ENCODE measurements around the gene SLC44A1.
"Not testable (repeated sequence)": the region's sequence is repeated elsewhere in the genome, so short reads cannot be mapped to it uniquely, and the experiment has no call there.

The SLC44A1 gene

GRCh38 chr9:105243015-105243686 lies 1.3 kb upstream of the SLC44A1 start:
- DNase-seq: no peak

- no peak for DNase-seq
Observed at GRCh38 chr9:105244734-105245028, 230 bp downstream of the SLC44A1 start.

DNA sequence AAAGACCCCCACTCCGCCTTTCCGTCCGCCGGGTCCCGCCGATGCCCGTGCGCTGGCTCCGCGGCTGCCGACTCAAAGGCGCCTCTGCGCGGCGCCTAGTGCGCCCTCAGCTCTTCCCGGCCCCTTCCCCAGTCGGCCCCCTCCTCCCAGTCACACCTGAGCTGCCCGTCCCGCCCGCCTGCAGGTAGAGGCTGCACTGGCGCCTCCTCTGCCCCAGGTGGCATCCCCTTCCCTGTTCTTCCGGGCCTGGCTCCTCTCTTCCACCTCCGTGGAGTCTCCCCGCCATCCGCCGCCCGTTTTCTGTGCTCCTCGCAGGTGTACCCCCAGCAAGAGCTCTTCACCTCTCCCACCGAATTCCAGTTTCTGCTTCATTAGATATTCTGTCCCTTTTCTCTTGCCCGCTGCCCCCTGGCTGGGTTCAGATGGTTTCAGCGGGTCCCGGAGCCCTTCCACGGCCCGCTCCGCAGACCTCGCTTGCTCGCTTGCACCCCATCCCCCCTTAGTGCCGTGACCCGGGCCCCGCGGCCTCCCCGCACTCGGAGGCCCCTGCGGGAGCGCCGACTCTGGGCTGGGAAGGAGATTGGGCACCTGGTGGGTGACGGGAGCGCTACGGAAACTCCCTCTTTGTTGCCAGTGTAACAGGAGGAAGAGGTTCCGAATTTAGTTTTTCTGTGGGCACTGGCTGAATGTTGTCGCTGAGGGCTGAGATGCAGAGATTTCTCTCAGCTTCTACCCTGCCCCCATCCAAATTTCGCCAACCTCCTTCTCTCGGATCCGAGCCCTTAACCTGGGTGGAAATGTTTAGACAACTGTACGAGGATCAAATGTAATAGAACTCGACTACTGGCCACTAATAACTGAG lies 809 bp downstream of the SLC44A1 start:
- DNase-seq: peak; percentile 63 to 71 (median 65)

DNA sequence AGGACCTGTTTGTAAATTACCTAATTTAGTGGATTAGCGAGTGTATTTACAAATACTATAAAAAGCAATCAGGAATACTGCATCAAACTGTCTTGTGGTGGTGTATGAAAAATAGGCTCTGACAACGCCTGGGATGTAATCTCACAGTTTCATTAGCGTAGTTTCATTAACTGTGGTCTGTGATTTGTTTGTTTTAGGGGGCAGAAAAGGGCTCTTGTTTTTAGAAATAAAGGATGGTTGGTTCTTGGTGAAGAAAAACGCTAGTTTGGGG lies 1.4 kb downstream of the SLC44A1 start:
- no peak for DNase-seq

GRCh38 chr9:105246656-105247173 lies 2.3 kb downstream of the SLC44A1 start:
- DNase-seq: no peak

DNA sequence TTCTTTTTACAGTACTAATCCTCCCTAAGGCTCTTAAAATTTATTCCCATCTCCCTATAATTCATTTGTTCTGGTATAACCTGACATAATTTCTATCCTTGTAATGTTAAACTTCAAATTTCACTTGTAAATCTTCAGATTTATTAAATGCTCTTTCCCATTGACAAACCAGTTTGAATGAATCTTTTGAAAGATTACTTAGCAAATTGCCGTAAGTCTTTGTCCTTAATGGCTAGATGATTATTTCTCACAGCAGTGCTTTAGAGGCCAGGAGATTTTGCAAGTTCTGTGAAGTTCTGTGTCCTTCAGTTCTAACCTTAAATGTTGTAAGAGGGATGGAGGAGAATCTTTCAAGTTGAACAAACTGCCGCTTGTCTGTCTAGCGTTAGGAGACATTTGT lies 4.2 kb downstream of the SLC44A1 start:
- no peak for DNase-seq

GRCh38 chr9:105251133-105251532 lies 6.7 kb downstream of the SLC44A1 start:
- DNase-seq: no peak

GRCh38 chr9:105251733-105252404 lies 7.4 kb downstream of the SLC44A1 start:
- DNase-seq: no peak

- no peak for DNase-seq
Observed at GRCh38 chr9:105252405-105252756, 7.9 kb downstream of the SLC44A1 start.

DNA sequence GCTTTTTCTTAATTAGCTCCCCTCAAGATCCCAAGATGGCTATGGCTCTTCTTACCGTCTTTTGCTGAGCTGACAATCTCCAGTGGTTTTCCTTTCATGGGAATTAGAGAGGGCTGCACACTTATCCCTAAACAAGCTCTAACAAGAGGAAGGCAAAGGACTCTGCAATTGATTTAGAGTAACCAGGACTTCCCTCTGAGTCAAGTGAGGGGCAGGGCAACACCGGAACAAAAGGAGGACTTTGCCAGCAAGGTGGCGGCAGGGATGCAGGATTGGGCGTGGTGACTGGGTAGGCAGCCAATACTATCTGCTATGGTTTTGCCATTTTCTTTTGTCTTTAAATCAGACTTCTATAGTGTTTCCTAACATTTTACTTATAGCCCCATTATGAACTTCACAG lies 9.8 kb downstream of the SLC44A1 start:
- no peak for DNase-seq

GRCh38 chr9:105255421-105255820 lies 11.0 kb downstream of the SLC44A1 start:
- DNase-seq: peak; percentile 39 to 65 (median 65)

DNA sequence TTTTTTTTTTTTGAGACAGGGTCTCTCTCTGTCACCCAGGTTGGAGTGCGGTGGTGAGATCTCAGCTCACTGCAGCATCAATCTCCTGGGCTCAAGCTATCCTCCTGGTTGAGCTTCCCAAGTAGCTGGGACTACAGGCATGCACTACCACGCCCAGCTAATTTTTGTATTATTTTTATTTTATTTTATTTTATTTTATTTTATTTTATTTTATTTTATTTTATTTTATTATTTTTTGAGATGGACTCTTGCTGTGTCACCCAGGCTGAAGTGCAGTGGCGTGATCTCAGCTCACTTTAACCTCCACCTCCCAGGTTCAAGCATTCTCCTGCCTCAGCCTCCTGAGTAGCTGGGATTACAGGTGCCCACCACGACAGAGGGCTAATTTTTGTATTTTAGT lies 12.1 kb downstream of the SLC44A1 start:
- not testable (repeated sequence) for DNase-seq

- no peak for DNase-seq
Observed at GRCh38 chr9:105257809-105258208, 13.4 kb downstream of the SLC44A1 start.

DNA sequence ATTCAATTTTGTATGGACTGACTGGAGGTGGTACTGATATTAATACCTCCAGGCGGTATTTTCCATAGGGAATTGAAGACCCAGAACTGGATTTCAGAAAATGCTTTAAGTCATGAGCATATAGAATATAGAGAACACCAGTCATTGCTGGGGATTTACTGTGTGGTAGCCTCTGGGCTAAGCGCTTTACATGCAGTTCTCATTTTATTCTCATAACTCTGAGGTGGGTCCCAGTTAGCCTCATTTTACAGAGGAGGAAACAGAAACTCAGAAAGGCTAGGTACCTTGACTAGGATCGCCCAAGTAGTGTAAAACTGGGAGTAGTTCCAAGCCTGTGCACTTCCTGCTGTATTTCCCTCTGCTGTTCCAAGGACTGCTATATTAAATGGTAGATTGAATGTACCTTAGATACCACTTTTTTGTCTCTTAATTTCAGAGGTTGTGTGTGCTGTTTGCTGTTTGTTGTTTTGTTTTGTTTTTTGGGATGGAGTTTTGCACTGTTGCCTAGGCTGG lies 13.8 kb downstream of the SLC44A1 start:
- no peak for DNase-seq

- DNase-seq: no peak
Observed at GRCh38 chr9:105259274-105259673, 14.8 kb downstream of the SLC44A1 start.

GRCh38 chr9:105259731-105260612 lies 15.5 kb downstream of the SLC44A1 start:
- no peak for DNase-seq

- no peak for DNase-seq
Observed at GRCh38 chr9:105262497-105262896, 18.0 kb downstream of the SLC44A1 start.

DNA sequence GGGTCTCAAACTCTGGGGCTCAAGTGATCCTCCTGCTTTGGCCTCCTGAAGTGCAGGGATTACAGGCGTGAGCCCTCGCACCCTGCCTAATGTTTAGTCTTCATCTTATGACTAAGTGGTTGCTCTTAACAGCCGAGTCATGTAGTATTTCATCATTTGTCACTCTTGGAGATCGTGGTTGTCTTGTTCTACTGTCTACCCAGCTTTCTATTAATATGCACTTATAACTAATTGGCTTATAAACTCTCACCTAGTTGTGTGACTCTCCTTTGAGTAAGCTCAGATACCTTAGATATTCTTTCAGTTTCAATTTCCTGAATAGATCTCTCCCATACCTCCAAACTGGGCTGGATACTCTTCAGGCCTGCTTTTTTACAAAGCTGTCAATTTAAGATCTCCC lies 19.9 kb downstream of the SLC44A1 start:
- peak; percentile 32 to 65 (median 49) for DNase-seq

GRCh38 chr9:105268254-105268653 lies 23.8 kb downstream of the SLC44A1 start:
- DNase-seq: not testable (repeated sequence)

DNA sequence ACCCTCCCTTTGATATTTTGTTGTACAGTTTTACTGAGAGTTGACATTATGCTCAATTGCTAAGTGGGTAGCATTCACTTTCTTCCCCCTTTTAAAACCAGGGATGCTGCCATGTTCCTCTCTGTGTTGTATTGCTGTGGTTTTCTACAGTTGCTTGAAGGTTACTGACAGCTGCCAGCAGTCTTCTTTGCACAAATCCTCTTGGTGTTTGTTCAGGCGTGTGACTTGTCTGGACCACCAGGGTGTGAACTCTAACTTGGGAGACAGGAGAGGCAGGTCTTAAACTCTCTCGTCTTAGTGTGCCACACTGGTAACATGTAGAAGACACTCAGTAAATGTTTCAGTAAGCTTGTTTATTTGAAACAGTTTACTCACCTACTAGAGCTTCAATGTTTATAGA lies 25.1 kb downstream of the SLC44A1 start:
- no peak for DNase-seq

GRCh38 chr9:105270711-105271110 lies 26.3 kb downstream of the SLC44A1 start:
- no peak for DNase-seq

DNA sequence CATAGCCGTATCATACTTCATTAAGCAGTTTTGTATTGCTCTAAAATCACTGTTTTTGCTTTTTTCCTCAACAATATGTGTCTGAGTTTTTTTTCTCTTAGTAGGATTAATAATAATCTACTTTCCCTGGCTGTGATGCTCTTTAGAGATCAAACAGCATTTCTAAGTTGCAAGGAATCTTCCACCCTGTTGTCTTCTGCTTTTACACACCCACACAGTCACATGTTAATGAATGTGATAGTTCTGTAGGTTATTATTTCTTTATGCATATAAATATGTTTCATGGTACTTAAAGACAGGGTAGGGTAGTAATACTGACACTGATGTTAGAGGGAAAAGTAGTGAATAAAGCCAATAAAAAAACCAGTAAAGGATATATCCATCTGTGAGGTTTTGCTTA lies 29.3 kb downstream of the SLC44A1 start:
- DNase-seq: peak; percentile 19 to 63 (median 62)

- DNase-seq: no peak
Observed at GRCh38 chr9:105275111-105275510, 30.7 kb downstream of the SLC44A1 start.
